NCI-H226 (cell line): ENCODE measurements around the gene MUC5B.

Source experiments
- DNase-seq: peaks from one replicate; pipeline ENCODE4 v3.0.0-alpha.2; 2015

Gene MUC5B

GRCh38 chr11:1289211-1289935, 66.5 kb downstream of the MUC5B start:
- no peak for DNase-seq

GRCh38 chr11:1290052-1291040, 67.5 kb downstream of the MUC5B start:
- DNase-seq: no peak

- DNase-seq: no peak
Measured at GRCh38 chr11:1291295-1292017, 68.6 kb downstream of the MUC5B start.

DNA sequence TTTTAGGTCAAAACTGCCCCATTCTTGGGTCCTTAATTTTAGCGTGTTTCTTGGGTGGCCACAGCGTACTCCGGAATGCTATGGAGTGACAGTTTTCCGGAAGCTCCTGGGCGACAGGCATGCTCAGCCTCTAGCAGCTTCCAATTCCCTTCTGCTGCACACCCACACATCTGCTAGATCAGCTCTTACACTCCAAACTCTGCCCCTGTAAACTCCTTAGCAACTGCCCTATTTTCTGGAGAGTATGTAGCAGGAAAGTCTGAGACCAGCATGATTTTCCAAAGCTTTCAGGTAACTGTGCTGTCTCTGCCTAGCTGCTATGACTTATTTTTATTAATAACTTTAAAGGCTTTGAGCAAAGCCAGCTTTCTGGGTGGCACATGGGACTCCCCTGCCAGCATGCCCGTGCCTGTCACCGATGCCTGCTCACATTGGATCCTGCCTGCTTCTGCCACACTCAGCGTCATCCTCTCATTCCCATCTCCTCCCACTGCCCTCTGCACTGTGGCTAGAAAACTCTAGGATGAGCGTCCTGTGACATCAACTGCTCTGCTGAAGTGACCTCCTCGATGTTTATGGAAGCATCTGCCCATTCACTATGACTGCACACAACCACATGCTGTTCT, 69.3 kb downstream of the MUC5B start:
- no peak for DNase-seq

GRCh38 chr11:1292644-1293618, 70.1 kb downstream of the MUC5B start:
- DNase-seq: no peak

- no peak for DNase-seq
Measured at GRCh38 chr11:1293619-1294015, 70.8 kb downstream of the MUC5B start.

GRCh38 chr11:1295086-1295485, 72.2 kb downstream of the MUC5B start:
- no peak for DNase-seq

- DNase-seq: no peak
Measured at GRCh38 chr11:1295591-1295990, 72.7 kb downstream of the MUC5B start.

DNA sequence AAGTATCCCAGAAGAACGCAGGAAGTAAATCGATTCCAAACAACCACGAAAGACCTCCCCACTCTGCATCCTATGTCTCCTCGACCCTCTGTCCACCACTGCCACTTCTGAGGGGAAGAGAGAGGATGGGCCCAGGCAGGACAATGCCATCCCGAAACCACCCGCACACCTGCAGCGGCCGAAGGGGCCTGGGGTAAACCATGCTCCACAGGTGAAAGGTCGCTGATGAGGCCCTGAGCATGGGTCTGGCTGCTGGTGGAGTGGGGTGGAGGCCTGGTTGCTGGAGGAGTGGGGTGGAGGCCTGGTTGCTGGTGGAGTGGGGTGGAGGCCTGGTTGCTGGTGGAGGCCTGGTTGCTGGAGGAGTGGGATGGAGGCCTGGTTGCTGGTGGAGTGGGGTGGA, 73.4 kb downstream of the MUC5B start:
- DNase-seq: no peak

DNA sequence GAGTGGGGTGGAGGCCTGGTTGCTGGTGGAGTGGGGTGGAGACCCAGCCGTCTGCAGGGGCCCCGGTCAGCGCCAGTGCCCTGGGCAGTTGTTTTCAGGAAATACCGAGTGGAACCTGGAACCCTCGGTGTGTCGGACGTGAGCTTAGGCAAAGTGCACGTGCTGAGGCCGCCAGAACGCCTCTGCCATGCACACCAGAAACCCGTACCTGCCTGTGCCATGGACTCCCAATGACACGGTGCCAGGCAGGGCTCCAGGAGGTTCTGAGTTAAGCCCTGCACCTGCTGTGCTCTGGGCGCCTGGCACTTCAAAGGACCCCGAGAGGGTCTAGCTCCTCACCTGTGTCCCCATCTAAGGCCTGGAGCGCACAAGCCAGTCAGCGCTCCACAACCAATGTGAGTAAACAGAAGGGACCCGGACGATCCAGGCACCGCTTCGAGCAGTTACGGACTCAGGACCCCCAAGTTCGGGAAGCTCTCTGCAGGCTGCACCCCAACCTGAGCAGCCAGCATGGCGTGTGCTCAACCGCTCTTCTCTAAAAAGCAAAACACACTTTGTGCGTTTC, 74.2 kb downstream of the MUC5B start:
- no peak for DNase-seq

DNA sequence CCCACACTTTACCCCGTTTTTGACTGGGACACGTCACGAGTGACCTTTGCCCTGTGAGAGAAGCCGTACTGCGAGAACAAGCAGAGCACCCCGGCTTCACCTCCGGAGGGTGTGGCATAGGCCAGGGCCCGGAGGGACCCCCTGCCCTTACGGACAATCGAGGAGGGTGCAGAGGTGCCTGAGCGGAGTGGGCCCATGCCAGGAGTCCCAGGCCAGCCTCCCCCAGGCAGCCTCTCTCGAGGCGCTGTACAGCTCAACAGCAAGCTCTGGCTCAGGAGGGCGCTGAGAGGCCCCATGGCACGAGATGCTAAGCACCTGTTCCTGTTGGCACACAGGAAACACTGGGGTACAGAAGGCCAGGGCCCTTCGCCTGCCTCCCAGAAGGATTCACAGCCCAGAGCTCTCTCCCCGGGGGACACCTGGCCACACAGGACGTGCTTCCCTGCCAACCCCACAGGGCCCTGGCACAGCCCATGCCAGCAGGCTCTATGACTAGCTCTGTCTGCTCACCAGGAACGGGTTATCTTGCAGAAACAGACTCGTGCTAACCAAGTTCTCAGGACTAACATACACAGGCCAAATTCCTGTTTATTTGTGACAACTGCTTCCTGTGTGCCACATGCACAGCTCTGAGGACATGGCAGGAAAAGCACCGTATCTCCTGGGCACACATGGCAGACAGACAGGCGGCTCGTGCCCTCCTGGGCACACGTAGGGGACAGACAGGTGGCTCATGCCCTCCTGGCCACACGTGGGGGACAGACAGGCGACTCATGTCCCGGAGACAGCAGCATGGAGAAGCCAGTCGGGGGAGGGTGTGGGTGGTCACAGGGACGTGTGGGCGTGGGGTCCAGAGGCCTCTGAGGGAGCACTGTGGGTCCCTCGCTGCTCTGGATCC, 75.0 kb downstream of the MUC5B start:
- no peak for DNase-seq

GRCh38 chr11:1298695-1299492, 76.0 kb downstream of the MUC5B start:
- peak; percentile 78 for DNase-seq

DNA sequence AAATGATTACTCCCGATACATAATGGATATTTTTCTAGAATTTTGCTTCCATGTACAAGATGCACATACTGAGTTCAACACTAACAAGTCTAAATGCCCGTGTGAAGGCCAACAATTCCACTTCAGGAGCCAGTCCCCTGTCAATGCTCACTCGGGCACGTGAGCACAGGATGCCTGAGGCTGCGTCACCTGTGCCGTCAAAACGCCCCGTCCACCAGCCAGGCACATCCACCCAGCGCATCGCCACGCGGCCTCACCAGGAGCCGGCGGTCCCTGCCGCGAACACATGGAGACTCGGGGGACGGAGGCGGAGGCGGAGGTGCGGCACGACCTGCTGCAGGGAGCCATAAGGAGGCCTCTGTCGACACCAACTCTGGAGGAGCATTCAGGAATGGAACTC, 76.8 kb downstream of the MUC5B start:
- DNase-seq: no peak

DNA sequence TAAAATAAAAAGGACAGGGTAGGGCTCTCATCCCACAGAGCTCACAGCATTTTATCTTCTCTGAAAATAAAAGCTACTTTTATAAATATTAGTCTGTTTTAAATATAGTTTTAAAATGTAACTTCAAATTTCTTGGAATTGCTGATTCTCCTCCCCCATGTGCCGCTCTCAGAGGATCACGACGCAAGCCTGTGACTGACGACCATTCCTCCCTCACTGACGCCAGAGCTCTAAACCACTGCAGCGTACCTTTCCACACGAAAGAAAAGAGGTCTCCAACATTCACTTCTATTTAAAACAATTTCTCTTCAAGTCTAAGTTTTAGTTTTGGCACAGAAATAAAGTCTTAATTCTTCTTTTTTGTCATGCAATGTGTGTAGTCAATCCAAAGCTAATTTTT, 77.3 kb downstream of the MUC5B start:
- DNase-seq: no peak

DNA sequence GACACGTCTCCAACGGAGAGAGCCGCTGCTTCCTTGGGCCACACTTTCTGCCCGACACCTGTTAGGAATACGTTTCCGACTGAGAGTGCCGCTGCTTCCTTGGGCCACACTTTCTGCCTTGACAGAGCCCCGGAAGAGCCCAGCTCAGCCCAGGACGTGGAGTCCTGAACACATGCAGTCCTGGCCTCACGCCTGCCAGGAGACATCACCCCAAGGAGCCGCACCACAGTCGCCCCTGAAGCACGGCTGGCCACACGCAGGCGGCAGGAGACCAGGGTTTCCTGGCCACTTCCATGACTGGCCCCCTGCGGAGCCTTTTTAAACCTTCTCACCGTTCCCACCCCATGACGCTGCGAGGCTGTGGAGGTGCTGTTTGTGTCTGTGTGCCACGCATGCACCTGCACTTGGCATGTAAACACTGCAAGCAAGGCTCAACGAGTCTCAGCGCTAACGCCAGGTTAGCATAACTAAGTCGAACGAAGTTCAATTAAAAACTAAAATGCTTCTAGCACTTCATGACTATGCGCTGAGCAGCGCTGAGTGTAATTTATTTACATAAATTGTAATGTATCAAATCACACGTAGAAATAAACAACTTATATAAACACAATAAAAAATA, 77.8 kb downstream of the MUC5B start:
- no peak for DNase-seq

GRCh38 chr11:1301220-1302000, 78.5 kb downstream of the MUC5B start:
- no peak for DNase-seq

GRCh38 chr11:1302041-1302460, 79.2 kb downstream of the MUC5B start:
- no peak for DNase-seq
